Esophagus squamous epithelium (tissue), 4 donors: ENCODE data around the gene PKMYT1.

Experiments
- POLR2A ChIP-seq, 4 donors: fragments of 450-650 bp; IDR thresholded peaks; one replicate each; pipeline ENCODE4 v1.6.1; 2017; ENCODE audit warnings: antibody characterized with exemption in 4 of 4, mild to moderate bottlenecking in 4 of 4, moderate library complexity in 3 of 4
- TF ChIP-seq, protein P1 (sequence below), 6 experiments: fragments of 450-650 bp in 4 of 6; fragments of 200-600 bp in 2 of 6; sonication (generic) in 2 of 6; IDR thresholded peaks; one replicate each; pipeline ENCODE4 v1.5.1; 2016 to 2019; ENCODE audit warnings: antibody characterized with exemption in 6 of 6, mild to moderate bottlenecking in 4 of 6, moderate library complexity in 4 of 6

DNA sequence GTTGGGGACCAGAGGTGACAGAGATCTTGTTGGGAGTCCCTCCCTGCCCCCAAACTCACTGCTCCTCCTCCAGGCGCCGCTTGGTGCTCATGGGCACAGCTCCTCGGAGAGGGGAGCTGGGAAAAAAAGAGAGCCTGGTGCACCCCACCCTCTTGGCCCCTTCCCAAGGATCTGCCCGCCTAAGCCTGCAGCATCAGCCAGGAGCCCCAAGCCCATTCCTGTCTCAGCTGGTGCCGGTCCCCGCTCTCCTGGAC lies 43.1 kb upstream of the PKMYT1 start:
- TF ChIP-seq, protein P1, sequence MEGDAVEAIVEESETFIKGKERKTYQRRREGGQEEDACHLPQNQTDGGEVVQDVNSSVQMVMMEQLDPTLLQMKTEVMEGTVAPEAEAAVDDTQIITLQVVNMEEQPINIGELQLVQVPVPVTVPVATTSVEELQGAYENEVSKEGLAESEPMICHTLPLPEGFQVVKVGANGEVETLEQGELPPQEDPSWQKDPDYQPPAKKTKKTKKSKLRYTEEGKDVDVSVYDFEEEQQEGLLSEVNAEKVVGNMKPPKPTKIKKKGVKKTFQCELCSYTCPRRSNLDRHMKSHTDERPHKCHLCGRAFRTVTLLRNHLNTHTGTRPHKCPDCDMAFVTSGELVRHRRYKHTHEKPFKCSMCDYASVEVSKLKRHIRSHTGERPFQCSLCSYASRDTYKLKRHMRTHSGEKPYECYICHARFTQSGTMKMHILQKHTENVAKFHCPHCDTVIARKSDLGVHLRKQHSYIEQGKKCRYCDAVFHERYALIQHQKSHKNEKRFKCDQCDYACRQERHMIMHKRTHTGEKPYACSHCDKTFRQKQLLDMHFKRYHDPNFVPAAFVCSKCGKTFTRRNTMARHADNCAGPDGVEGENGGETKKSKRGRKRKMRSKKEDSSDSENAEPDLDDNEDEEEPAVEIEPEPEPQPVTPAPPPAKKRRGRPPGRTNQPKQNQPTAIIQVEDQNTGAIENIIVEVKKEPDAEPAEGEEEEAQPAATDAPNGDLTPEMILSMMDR (IDR thresholded peaks at IDR 0.05), result no peak
- no peak for TF ChIP-seq POLR2A (IDR thresholded peaks at IDR 0.05)
